ENCODE data around the gene FLVCR1. TPM values are rescaled to one million over a fixed set of nuclear protein-coding genes. Genes with fewer than 3 reads are reported as not detected.

The FLVCR1 gene
- total RNA-seq, 4 donors from 2014 or later = 19.8 to 83.4 (median 41.5) TPM

- Histone ChIP-seq H3K4me3 (no peak overlapping the region), H3K36me3 (no peaks in the 10 kb centered on the region), H3K9me3 (peaks cover 0 to 14% (median 4%) of the 10 kb centered on the region in 4 donors), H3K27me3 (no peaks in the 10 kb centered on the region), H3K27ac (no peak overlapping the region), H3K4me1 (peaks cover 0 to 9% (median 0%) of the 10 kb centered on the region in 4 donors)
- DNase-seq = no peak
- no peak for TF ChIP-seq CTCF (IDR thresholded peaks at IDR 0.05)
- no peak for TF ChIP-seq POLR2A (IDR thresholded peaks at IDR 0.05)
These were observed 35.1 kb upstream of the FLVCR1 start for GRCh38 chr1:212822956-212823355.

GRCh38 chr1:212824201-212824600, 33.9 kb upstream of the FLVCR1 start:
- Histone ChIP-seq H3K4me1 (peaks cover 0 to 14% (median 0%) of the 10 kb centered on the region in 4 donors), H3K36me3 (no peaks in the 10 kb centered on the region), H3K4me3 (no peak overlapping the region), H3K9me3 (peaks cover 0 to 14% (median 4%) of the 10 kb centered on the region in 4 donors), H3K27ac (no peak overlapping the region), H3K27me3 (no peaks in the 10 kb centered on the region)
- no peak for TF ChIP-seq CTCF (IDR thresholded peaks at IDR 0.05)
- TF ChIP-seq POLR2A (IDR thresholded peaks at IDR 0.05) = no peak
- no peak for DNase-seq

GRCh38 chr1:212825798-212826452, 32.1 kb upstream of the FLVCR1 start:
- Histone ChIP-seq H3K4me3 (no peak overlapping the region), H3K4me1 (peaks cover 0 to 14% (median 0%) of the 10 kb centered on the region in 4 donors), H3K27me3 (no peaks in the 10 kb centered on the region), H3K9me3 (peaks cover 0 to 14% (median 4%) of the 10 kb centered on the region in 4 donors), H3K27ac (no peak overlapping the region), H3K36me3 (no peaks in the 10 kb centered on the region)
- no peak for TF ChIP-seq CTCF (IDR thresholded peaks at IDR 0.05)
- no peak for TF ChIP-seq POLR2A (IDR thresholded peaks at IDR 0.05)
- peak in 1 of 3 donors; percentile 57 for DNase-seq

- H3K4me3 ChIP-seq = no peak overlapping the region
- H3K36me3 ChIP-seq = no peaks in the 10 kb centered on the region
- no peaks in the 10 kb centered on the region for H3K27me3 ChIP-seq
- H3K4me1 ChIP-seq = peaks cover 0 to 14% (median 0%) of the 10 kb centered on the region in 4 donors
- no peak for DNase-seq
- H3K9me3 ChIP-seq = peaks cover 0 to 14% (median 4%) of the 10 kb centered on the region in 4 donors
- H3K27ac ChIP-seq = peak overlapping the region in 2 of 4 donors; percentile 79 to 85
- TF ChIP-seq CTCF (IDR thresholded peaks at IDR 0.05) (no peak), POLR2A (IDR thresholded peaks at IDR 0.05) (no peak)
These were observed 30.8 kb upstream of the FLVCR1 start for GRCh38 chr1:212827171-212827776.

- H3K36me3 ChIP-seq = no peaks in the 10 kb centered on the region
- H3K4me1 ChIP-seq = peaks cover 0 to 14% (median 0%) of the 10 kb centered on the region in 4 donors
- peak in 2 of 3 donors; percentile 64 to 68 for DNase-seq
- H3K4me3 ChIP-seq = no peak overlapping the region
- peak overlapping the region in 3 of 4 donors; percentile 32 to 85 (median 79) for H3K27ac ChIP-seq
- H3K9me3 ChIP-seq = peaks cover 0 to 14% (median 4%) of the 10 kb centered on the region in 4 donors
- no peaks in the 10 kb centered on the region for H3K27me3 ChIP-seq
- TF ChIP-seq POLR2A (IDR thresholded peaks at IDR 0.05) (peak in 1 of 2 donors; percentile 42), CTCF (IDR thresholded peaks at IDR 0.05) (no peak)
These were observed 30.2 kb upstream of the FLVCR1 start for GRCh38 chr1:212827831-212828278.

Measured in Peyer's patch (tissue), 4 donors.